GM12878 (cell line): Measurements from ENCODE around the gene PAK5. TPM values are rescaled to one million over a fixed set of nuclear protein-coding genes. Genes with fewer than 3 reads are reported as not detected.

Experiments used
- ATAC-seq: fragments of 200-7000 bp; cut with Tn5 transposase; 3 replicates; pipeline ENCODE4 v1.9.1; 2020; ENCODE audit warnings: mild to moderate bottlenecking, moderate library complexity
- BruUV-seq: library from RNA; stranded (reverse); fragments of 400-500 nt; replicated peaks from 2 replicates; lab custom pipeline; 2021; lab: Mats Ljungman, UMichigan
- CTCF ChIA-PET: fragments of 300-600 bp; sonication (Branson Sonifier 250); formaldehyde crosslinking; extraction: SDS; loops from one replicate; lab custom pipeline; 2021; ENCODE audit warnings: inconsistent platforms; lab: Yijun Ruan, JAX
- POLR2A ChIA-PET: fragments of 350-600 bp; formaldehyde crosslinking; extraction: SDS; loops from one replicate; lab custom pipeline; 2021; ENCODE audit warnings: inconsistent platforms; lab: Charles Lee
- RAD21 ChIA-PET: fragments of 300-600 bp; sonication (Branson Sonifier 250); formaldehyde crosslinking; loops from one replicate; lab custom pipeline; 2023; ENCODE audit warnings: antibody characterized with exemption; ENCODE audit not compliant: unreplicated experiment; lab: Charles Lee
- SMC1A ChIA-PET: fragments of 300-600 bp; sonication (Branson Sonifier 250); formaldehyde crosslinking; loops from one replicate; lab custom pipeline; 2023; ENCODE audit not compliant: unreplicated experiment, uncharacterized antibody; lab: Charles Lee
- DNase-seq: peaks from one replicate; pipeline ENCODE4 v3.0.0-alpha.2; 2011; ENCODE audit warnings: low read depth, low spot score
- FAIRE-seq: peaks from 3 replicates; lab custom pipeline; 2011; peaks lifted over from hg19 to GRCh38; lab: Jason Lieb, UNC
- H2AFZ ChIP-seq: 2 replicates; pipeline ENCODE4 v1.6.0; 2011; ENCODE audit warnings: low read depth, low read length, control low read depth; ENCODE audit not compliant: control insufficient read depth
- H3K27ac ChIP-seq: 2 replicates; pipeline ENCODE4 v1.5.1; 2011; ENCODE audit warnings: control low read depth; ENCODE audit not compliant: control insufficient read depth, insufficient read depth
- H3K27me3 ChIP-seq, 2 experiments: replicated peaks in 1 of 2; 2 replicates each; pipeline versions ENCODE4 v1.6.0 to v1.6.1; 2011; ENCODE audit warnings: low read length in 1 of 2; ENCODE audit not compliant: control insufficient read depth in 2 of 2, insufficient read depth in 2 of 2
- H3K36me3 ChIP-seq, 2 experiments: 2 replicates each; pipeline ENCODE4 v1.5.1; 2011; ENCODE audit warnings: low read length in 1 of 2; ENCODE audit not compliant: control insufficient read depth in 2 of 2, insufficient read depth in 2 of 2
- H3K4me1 ChIP-seq: 2 replicates; pipeline ENCODE4 v1.6.1; 2011; ENCODE audit warnings: mild to moderate bottlenecking, low read length, moderate library complexity, mixed read lengths; ENCODE audit not compliant: control insufficient read depth, insufficient read depth
- H3K4me2 ChIP-seq: 2 replicates; pipeline ENCODE4 v1.6.0; 2011; ENCODE audit warnings: control low read depth; ENCODE audit not compliant: control insufficient read depth, insufficient read depth
- H3K4me3 ChIP-seq: fragments of 200-600 bp; sonication (generic); 2 replicates; pipeline ENCODE4 v1.5.1; 2016
- H3K79me2 ChIP-seq: 2 replicates; pipeline ENCODE4 v1.6.0; 2011; ENCODE audit warnings: low read length; ENCODE audit not compliant: control insufficient read depth, insufficient read depth
- H3K9ac ChIP-seq: 2 replicates; pipeline ENCODE4 v1.8.0; 2011; ENCODE audit warnings: low read length, control low read depth, mixed read lengths; ENCODE audit not compliant: control insufficient read depth, insufficient read depth
- H3K9me3 ChIP-seq: replicated peaks from 3 replicates; pipeline ENCODE4 v1.5.1; 2011; ENCODE audit warnings: mild to moderate bottlenecking, low read length; ENCODE audit not compliant: control insufficient read depth, insufficient read depth
- H4K20me1 ChIP-seq: 2 replicates; pipeline ENCODE4 v1.6.0; 2011; ENCODE audit not compliant: control insufficient read depth, insufficient read depth
- BCL11A ChIP-seq: IDR thresholded peaks from 2 replicates; pipeline ENCODE4 v1.6.1; 2011; ENCODE audit warnings: low read depth, low read length
- BHLHE40 ChIP-seq, 2 experiments: fragments of 450-650 bp in 1 of 2; IDR thresholded peaks; 2 replicates each; pipeline ENCODE4 v1.6.1; 2011 to 2017; ENCODE audit warnings: low read depth in 2 of 2, borderline replicate concordance in 1 of 2, improper control_type of control experiment in 1 of 2, low read length in 1 of 2, mild to moderate bottlenecking in 1 of 2
- DPF2 ChIP-seq: fragments of 450-650 bp; IDR thresholded peaks from 2 replicates; pipeline ENCODE4 v1.6.1; 2017; ENCODE audit warnings: mild to moderate bottlenecking
- EGR1 ChIP-seq, 2 experiments: IDR thresholded peaks; 1 replicate in 1 of 2; 2 replicates in 1 of 2; pipeline ENCODE4 v1.6.1; 2011 to 2012; ENCODE audit warnings: low read depth in 2 of 2, low read length in 2 of 2, borderline replicate concordance in 1 of 2, mild to moderate bottlenecking in 1 of 2, moderate library complexity in 1 of 2
- RUNX3 ChIP-seq: IDR thresholded peaks from 2 replicates; pipeline ENCODE4 v1.6.1; 2012; ENCODE audit warnings: low read length, inconsistent platforms
- TCF7 ChIP-seq: IDR thresholded peaks from 2 replicates; pipeline ENCODE4 v1.6.1; 2014; ENCODE audit warnings: antibody characterized with exemption, borderline replicate concordance
- WGBS: methylation state at CpG from one replicate; pipeline ENCODE4 v1.1.6; 2016; ENCODE audit warnings: low lambda C conversion rate; ENCODE audit not compliant: insufficient replicate concordance, insufficient coverage; ENCODE audit errors: missing lambda C conversion rate; 5-methylcytosine and 5-hydroxymethylcytosine counted together
- in situ Hi-C: fragments of 300-500 bp; cut with MboI; formaldehyde crosslinking; loops from 9 replicates; pipeline ENCODE4 v1.14.3; 2018; ENCODE audit warnings: mixed read lengths
- intact Hi-C: fragments of 100-400 bp; cut with micrococcal nuclease; formaldehyde crosslinking; loops from one replicate; pipeline ENCODE4 v1.14.2; 2022; ENCODE audit not compliant: unreplicated experiment
- polyA plus RNA-seq, 11 experiments: library from polyadenylated mRNA; depleted of rRNA in 4 of 11; unstranded in 6 of 11; stranded (reverse) in 5 of 11; fragments of >200 nt; fragmentation: Nextera tagmentation in 4 of 11; fragmentation: Illumina TruSeq in 1 of 11; extraction: Ambion mirVana in 4 of 11; extraction: Trizol in 1 of 11; gene quantifications; 1 replicate in 1 of 11; 2 replicates in 10 of 11; pipeline versions ENCODE4 v1.2.1 to v1.2.3, GENCODE V29; 2011 to 2016; ENCODE audit warnings: inconsistent platforms in 2 of 11, missing spikeins in 2 of 11, low read depth in 1 of 11
- total RNA-seq, 4 experiments: library from RNA; depleted of rRNA in 3 of 4; stranded (reverse); fragments of >200 nt in 3 of 4; fragmentation: Illumina TruSeq in 1 of 4; extraction: Trizol in 1 of 4; gene quantifications; 2 replicates each; pipeline versions ENCODE4 v1.2.1 to v1.2.3, GENCODE V29; 2013 to 2021
- TF ChIP-seq, protein P1 (sequence below): IDR thresholded peaks from 2 replicates; pipeline ENCODE4 v1.6.1; 2011; ENCODE audit warnings: mild to moderate bottlenecking, low read depth, low read length, moderate library complexity; ENCODE audit not compliant: insufficient replicate concordance

Gene PAK5
- total and polyA plus RNA-seq, 10 of the 15 experiments (the other 5 are each of a cell fraction or from before 2014, with no cell fraction given): not detected

GRCh38 chr20:9508696-9509178, 330.1 kb downstream of the PAK5 start:
- Histone ChIP-seq H3K4me3 (peak overlapping the region; percentile 40; the same call in 1 of the 2 replicates), H3K9ac (no peak overlapping the region; the same call in 1 of the 2 replicates), H3K4me2 (peak overlapping the region; percentile 12), H3K27ac (0 out of 2 replicates have a peak overlapping the region, but pooled peaks have one; percentile 6), H3K4me1 (peaks cover 51% of the 10 kb centered on the region), H3K9me3 (no peaks in the 10 kb centered on the region; the same call in 2 of the 3 replicates), H4K20me1 (no peaks in the 10 kb centered on the region), H3K27me3 (peaks cover 0 to 17% of the 10 kb centered on the region in 2 experiments; a peak in 3 of 4 replicates), H3K79me2 (no peaks in the 10 kb centered on the region; the same call in 1 of the 2 replicates), H3K36me3 (no peaks in the 10 kb centered on the region), H2AFZ (no peak overlapping the region; the same call in 1 of the 2 replicates)
- ChIA-PET POLR2A (no interaction called here), RAD21 (no interaction called here), CTCF (no interaction called here), SMC1A (no interaction called here)
- BruUV-seq: no TSS peak
- 33% methylated on average over 30 of the region's 30 CpGs for WGBS
- no peak for TF ChIP-seq BHLHE40 (IDR thresholded peaks at IDR 0.05; ENCODE audit: borderline replicate concordance in 1 of 2, low read depth in 2 of 2, low read length in 1 of 2)
- no peak for TF ChIP-seq BCL11A
- TF ChIP-seq DPF2: no peak
- no peak for TF ChIP-seq RUNX3
- TF ChIP-seq EGR1 (IDR thresholded peaks at IDR 0.05; ENCODE audit: borderline replicate concordance in 1 of 2, low read depth in 2 of 2, low read length in 2 of 2): no peak
- TF ChIP-seq TCF7: no peak
- TF ChIP-seq, protein P1, sequence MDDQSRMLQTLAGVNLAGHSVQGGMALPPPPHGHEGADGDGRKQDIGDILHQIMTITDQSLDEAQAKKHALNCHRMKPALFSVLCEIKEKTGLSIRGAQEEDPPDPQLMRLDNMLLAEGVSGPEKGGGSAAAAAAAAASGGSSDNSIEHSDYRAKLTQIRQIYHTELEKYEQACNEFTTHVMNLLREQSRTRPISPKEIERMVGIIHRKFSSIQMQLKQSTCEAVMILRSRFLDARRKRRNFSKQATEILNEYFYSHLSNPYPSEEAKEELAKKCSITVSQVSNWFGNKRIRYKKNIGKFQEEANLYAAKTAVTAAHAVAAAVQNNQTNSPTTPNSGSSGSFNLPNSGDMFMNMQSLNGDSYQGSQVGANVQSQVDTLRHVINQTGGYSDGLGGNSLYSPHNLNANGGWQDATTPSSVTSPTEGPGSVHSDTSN: no peak
- intact Hi-C loops: no loop called here
- no peak for DNase-seq
- FAIRE-seq: no peak
- in situ Hi-C loops: no loop called here
- ATAC-seq: no peak
